Neutrophil (primary cell): ENCODE results near the gene ANKHD1.

Experiments
- H3K27ac ChIP-seq: fragments of 200-600 bp; sonication (generic); 2 replicates; pipeline ENCODE4 v1.5.1; 2016; ENCODE audit warnings: mild to moderate bottlenecking, moderate library complexity
- H3K27me3 ChIP-seq: fragments of 200-600 bp; sonication (generic); 2 replicates; pipeline ENCODE4 v1.6.0; 2016; ENCODE audit warnings: mild to moderate bottlenecking
- H3K36me3 ChIP-seq: fragments of 200-600 bp; sonication (generic); 2 replicates; pipeline ENCODE4 v1.5.1; 2017
- H3K4me1 ChIP-seq, 2 experiments: fragments of 200-600 bp in 1 of 2; sonication (generic) in 1 of 2; 1 replicate in 1 of 2; 2 replicates in 1 of 2; pipeline versions ENCODE4 v1.5.1 to v1.6.1; 2013 to 2016; ENCODE audit warnings: low read depth in 1 of 2, low read length in 1 of 2, mild to moderate bottlenecking in 1 of 2, moderate library complexity in 1 of 2; ENCODE audit not compliant: control insufficient read depth in 1 of 2, insufficient read depth in 1 of 2
- H3K4me3 ChIP-seq, 2 experiments: fragments of 200-600 bp in 1 of 2; sonication (generic) in 1 of 2; 1 replicate in 1 of 2; 2 replicates in 1 of 2; pipeline ENCODE4 v1.5.1; 2013 to 2016; ENCODE audit warnings: low read depth in 1 of 2, low read length in 1 of 2, mild to moderate bottlenecking in 1 of 2, moderate library complexity in 1 of 2
- H3K9me3 ChIP-seq: fragments of 200-600 bp; sonication (generic); 2 replicates; pipeline ENCODE4 v1.5.1; 2016
- TF ChIP-seq, protein P1 (sequence below): fragments of 200-600 bp; sonication (generic); IDR thresholded peaks from 2 replicates; pipeline ENCODE4 v1.5.1; 2016; ENCODE audit warnings: antibody characterized with exemption

Gene ANKHD1

DNA sequence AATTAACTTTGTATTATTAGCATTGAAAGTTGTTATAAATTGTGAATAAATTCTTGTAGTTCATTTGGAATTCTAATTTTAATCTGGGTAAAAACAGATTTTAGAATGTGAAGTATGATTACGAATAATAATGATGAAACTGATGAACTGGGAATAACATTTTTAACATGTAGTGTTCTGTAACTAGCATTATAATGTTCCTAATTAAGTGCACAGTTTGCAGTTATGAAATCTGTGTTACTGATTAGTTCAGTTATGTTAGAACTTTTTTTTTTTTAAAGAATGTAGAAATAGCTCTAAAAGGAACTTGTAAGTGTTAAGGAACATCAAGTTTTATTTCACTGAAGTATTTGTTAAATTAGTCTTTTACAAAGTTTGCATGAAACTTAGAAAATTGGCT, 97.0 kb downstream of the ANKHD1 start:
- H3K4me1 ChIP-seq, result no peaks in the 10 kb centered on the region
- H3K27ac ChIP-seq, result no peak overlapping the region
- TF ChIP-seq, protein P1, sequence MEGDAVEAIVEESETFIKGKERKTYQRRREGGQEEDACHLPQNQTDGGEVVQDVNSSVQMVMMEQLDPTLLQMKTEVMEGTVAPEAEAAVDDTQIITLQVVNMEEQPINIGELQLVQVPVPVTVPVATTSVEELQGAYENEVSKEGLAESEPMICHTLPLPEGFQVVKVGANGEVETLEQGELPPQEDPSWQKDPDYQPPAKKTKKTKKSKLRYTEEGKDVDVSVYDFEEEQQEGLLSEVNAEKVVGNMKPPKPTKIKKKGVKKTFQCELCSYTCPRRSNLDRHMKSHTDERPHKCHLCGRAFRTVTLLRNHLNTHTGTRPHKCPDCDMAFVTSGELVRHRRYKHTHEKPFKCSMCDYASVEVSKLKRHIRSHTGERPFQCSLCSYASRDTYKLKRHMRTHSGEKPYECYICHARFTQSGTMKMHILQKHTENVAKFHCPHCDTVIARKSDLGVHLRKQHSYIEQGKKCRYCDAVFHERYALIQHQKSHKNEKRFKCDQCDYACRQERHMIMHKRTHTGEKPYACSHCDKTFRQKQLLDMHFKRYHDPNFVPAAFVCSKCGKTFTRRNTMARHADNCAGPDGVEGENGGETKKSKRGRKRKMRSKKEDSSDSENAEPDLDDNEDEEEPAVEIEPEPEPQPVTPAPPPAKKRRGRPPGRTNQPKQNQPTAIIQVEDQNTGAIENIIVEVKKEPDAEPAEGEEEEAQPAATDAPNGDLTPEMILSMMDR, result no peak
- no peak overlapping the region for H3K4me3 ChIP-seq
- peaks cover 38% of the 10 kb centered on the region for H3K36me3 ChIP-seq
- H3K27me3 ChIP-seq, result no peaks in the 10 kb centered on the region
- no peaks in the 10 kb centered on the region for H3K9me3 ChIP-seq

DNA sequence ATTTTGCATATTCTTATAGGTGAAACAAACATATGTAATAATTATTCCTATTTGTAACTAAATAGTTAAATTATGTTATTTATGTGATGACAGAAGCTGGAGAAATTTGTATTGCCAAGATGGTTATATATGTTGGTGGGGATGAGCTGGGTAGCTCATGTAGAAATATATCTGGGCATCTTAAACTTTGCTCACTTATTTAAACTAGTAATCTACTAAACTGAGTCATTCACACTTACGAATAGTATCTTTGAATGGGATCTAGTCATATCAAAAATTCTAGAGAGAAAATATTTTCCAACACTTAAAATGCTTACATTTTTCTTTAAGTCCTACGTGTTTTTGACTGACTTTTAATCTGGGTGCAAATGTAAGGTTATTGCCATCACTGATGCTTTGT, 101.2 kb downstream of the ANKHD1 start:
- no peaks in the 10 kb centered on the region for H3K4me1 ChIP-seq
- TF ChIP-seq, protein P1, result no peak
- H3K27me3 ChIP-seq, result no peaks in the 10 kb centered on the region
- no peaks in the 10 kb centered on the region for H3K9me3 ChIP-seq
- H3K4me3 ChIP-seq, result no peak overlapping the region
- H3K27ac ChIP-seq, result no peak overlapping the region
- peaks cover 57% of the 10 kb centered on the region for H3K36me3 ChIP-seq

DNA sequence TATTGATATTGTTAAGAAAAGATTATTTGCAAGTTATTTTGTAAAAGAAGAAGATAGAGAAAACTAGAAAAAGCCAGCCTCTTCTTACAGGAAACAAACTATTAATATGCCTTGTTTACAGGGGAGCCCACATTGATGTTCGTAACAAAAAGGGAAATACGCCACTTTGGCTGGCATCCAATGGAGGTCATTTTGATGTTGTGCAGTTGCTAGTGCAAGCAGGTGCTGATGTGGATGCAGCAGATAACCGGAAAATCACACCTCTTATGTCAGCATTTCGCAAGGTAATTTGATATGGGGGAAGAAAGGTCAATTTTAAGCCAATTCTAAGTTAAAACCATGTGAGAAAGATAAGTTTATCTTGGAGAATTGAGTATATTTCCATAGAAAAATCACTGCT, 108.3 kb downstream of the ANKHD1 start:
- no peaks in the 10 kb centered on the region for H3K27me3 ChIP-seq
- TF ChIP-seq, protein P1, result no peak
- H3K4me1 ChIP-seq, result no peaks in the 10 kb centered on the region
- H3K27ac ChIP-seq, result no peak overlapping the region
- H3K36me3 ChIP-seq, result peaks cover 92% of the 10 kb centered on the region
- H3K9me3 ChIP-seq, result no peaks in the 10 kb centered on the region
- H3K4me3 ChIP-seq, result no peak overlapping the region

DNA sequence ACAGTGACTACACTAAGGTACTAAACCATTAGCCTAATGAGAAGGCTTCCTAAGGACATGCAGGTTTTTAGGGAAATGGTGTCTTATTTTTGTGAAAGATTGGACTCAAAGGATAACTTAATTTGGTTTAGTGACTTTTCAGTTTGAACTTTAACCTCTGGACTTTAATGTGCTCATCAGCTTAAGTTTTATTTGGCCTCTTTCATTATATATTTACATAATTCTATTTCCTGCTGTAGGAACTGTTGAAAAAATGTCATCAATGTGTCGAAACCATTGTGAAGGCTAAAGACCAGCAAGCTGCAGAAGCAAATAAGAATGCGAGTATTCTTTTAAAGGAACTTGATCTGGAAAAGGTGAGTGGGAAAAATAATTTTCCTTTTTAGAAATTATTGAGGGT, 111.5 kb downstream of the ANKHD1 start:
- Histone ChIP-seq H3K4me3 (no peak overlapping the region), H3K4me1 (no peaks in the 10 kb centered on the region), H3K27me3 (no peaks in the 10 kb centered on the region), H3K27ac (peak overlapping the region; percentile 3), H3K36me3 (peaks cover 68% of the 10 kb centered on the region), H3K9me3 (no peaks in the 10 kb centered on the region)
- TF ChIP-seq, protein P1, result no peak

DNA sequence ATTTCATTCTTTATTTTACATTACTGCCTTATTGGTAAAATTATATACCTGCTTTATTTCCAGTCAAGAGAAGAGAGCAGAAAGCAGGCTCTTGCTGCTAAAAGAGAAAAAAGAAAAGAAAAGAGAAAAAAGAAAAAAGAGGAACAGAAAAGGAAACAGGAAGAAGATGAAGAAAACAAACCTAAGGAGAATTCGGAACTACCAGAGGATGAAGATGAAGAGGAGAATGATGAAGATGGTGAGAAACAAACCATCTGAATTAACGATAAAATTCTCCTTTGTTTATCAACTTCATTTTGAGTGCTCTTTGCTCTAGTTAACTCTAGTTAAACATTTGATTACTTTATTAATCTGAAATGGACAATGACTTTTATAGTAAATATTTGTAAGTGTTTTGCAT, 122.4 kb downstream of the ANKHD1 start:
- Histone ChIP-seq H3K4me1 (peaks cover 0 to 3% of the 10 kb centered on the region in 2 experiments), H3K9me3 (no peaks in the 10 kb centered on the region), H3K27me3 (no peaks in the 10 kb centered on the region), H3K27ac (peak overlapping the region; percentile 37), H3K4me3 (no peak overlapping the region), H3K36me3 (peaks cover 45% of the 10 kb centered on the region)
- TF ChIP-seq, protein P1, result no peak

DNA sequence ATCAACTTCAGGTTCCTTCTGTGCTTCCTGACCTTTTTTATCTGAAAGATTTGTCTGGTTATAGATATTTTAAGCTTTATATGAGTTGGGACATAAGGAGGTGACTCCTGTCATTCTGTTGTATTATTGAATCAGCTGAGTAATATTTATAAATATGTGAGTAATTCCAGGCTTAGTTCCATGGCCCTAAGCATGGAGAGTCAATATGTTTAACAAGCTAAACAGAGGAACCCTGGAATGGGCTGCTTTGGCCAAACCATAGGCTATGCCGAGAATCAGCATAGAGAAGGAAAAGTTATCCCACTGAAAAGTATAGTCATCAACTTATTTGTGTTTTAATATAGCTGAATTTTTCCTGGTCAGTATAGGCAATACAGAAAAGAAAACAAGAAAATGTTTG, 138.6 kb downstream of the ANKHD1 start:
- Histone ChIP-seq H3K9me3 (no peaks in the 10 kb centered on the region), H3K36me3 (peaks cover 87% of the 10 kb centered on the region), H3K4me3 (no peak overlapping the region), H3K4me1 (no peaks in the 10 kb centered on the region), H3K27me3 (no peaks in the 10 kb centered on the region), H3K27ac (no peak overlapping the region)
- TF ChIP-seq, protein P1, result no peak
